DMS153 (cell line): ENCODE data around the gene PSMB7.

Experiments used
- DNase-seq: peaks from one replicate; lab custom pipeline; 2025; lab: John Stamatoyannopoulos, UW

The PSMB7 gene

DNA sequence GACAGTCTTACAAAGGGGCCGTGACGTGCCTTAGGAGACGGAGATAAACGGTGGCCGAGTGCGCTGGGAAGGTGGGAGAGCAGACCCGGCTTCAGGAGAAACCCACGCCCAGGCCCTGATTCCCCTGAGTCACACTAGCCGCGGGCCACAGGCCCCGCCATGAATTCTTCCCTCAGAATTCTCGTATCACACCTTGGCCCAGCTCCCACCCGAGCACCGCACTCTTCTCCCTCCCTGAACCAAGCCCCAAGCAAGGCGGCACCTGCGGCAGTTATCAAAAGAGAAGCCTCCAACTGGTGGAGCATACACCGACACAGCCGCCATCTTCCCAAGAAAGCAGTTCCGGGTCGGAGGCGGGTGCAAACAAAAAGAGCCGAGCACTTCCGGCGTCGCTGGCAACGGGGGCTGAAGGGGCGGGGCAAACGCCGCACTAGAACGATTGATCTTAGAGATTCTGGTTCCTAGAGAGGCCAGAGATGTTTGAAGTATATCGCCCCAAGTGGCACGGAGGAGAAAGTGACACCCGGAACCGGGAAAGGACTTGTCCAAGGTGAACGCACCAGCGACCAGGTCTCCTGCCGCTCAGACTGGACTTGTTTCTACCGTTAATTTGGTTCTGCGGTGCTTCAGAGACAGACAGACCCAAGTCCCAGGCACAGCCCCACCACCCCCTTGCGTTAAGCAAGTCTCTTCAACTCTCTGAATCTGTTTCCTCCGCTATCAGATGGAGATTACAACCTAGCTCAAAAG is at the start of gene PSMB7:
TSS of gene PSMB7 (minus strand) at position 341 of the 750 bp plus-strand sequence. CDS start at position 324, 17 bp downstream.
- DNase-seq: peak; percentile 93

DNA sequence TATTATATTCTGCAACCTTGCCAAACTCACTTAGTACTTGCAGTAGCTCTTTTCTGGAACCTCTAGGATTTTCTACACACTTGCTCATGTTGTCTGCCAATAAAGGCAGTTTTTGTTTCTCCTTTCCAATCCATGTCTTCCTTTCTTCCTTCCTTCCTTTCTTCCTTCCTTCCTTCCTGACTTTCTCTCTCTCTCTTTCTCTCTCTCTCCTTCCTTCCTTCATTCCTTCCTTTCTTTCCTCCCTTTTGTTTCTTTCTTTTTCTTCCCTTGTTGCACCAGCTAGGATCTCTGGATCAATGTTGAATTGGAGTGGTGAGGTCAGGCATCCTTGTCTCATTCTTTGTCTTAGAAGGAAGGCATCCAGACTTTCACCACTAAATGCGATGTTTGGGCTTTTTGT is 47.5 kb upstream of the PSMB7 start:
- no peak for DNase-seq

- DNase-seq: no peak
Measured at GRCh38 chr9:124458441-124458840, 43.2 kb upstream of the PSMB7 start.

GRCh38 chr9:124457887-124458431 is 42.7 kb upstream of the PSMB7 start:
- DNase-seq: no peak

- DNase-seq: no peak
Measured at GRCh38 chr9:124457079-124457886, 42.0 kb upstream of the PSMB7 start.

GRCh38 chr9:124456341-124457078 is 41.3 kb upstream of the PSMB7 start:
- DNase-seq: no peak

DNA sequence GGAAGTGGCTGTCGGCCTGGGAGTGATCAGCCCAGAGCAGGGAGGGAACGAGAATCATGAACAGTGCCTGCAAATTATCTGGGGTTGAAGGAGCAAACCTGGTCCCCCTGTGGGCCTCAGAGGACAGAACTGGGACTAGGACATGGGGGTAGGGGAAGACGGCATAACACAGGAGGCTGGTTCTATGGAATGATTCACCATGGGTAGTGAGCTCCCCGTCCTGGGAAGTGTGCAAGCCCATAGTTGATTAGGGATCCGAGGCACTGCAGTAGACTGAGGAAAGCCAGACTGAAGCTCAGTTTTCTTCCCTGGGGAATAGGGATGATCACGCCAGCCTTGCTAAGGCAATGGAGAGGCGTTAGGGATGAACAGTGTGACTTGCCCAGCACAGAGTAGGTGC is 40.6 kb upstream of the PSMB7 start:
- DNase-seq: no peak

- DNase-seq: no peak
Measured at GRCh38 chr9:124454791-124455443, 39.7 kb upstream of the PSMB7 start.

DNA sequence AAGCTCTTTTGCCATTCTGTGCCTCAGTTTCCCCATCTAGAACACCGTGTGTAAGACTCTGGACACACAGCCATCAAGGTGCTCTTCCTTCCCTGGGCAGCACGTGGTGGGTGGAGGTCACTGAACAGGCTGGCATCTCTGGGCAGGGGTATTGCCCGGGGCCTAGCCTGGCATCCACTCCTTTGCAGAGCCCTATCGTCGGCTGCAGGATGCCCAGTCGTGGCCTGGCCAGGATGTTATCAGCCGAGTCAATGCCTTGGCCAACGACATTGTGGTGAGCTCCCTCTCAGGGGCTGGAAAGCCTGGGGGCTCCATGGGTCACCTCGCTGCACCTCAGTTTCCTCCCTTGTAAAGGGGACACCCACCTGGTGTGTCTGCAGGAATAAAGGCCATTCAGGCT is 39.1 kb upstream of the PSMB7 start:
- DNase-seq: no peak

DNA sequence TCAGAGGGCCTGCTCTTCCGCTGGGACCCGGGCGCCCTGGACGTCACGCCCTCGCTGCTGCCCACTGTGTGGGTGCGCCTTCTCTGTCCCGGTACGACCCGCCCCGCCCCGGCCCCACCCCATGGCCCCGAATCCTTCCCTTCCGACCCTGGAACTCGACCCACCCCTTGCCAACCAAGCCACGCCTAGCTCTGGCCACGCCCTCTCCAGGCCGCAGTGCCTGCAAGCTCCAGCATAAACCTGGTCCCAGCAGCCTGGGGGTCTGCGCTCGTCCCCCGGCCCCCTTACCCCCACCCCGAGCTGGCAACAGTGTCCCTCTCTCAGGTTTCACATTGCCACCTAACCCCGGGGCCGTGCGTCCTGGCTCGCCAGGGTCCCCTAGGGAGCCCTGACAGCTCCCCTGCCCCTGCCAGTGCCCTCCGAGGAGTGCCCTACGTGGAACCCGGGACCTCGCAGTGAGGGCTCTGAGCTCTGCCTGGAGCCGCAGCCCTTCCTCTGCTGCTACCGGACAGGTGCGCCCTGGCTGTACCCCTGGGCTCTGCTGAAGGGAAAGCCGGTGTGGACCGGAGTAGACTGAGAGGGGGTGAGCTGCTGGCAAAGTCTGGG is 38.4 kb upstream of the PSMB7 start:
- DNase-seq: no peak

- no peak for DNase-seq
Measured at GRCh38 chr9:124452841-124453585, 37.8 kb upstream of the PSMB7 start.

DNA sequence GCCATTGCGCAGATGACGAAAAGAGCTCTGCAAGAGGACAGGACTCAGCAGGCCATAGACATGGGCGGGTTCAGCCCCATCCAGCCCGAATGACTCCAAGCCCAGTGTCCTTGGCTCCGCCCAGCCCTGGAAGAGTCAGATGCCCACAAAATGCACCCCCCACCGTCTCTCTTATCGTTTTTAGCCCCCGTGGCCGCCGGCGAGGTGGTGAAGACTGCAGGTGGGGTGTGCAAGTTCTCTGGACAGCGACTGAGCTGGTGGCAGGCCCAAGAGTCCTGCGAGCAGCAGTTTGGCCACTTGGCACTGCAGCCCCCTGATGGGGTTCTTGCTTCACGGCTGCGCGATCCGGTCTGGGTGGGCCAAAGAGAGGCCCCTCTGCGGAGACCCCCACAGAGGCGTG is 37.1 kb upstream of the PSMB7 start:
- DNase-seq: no peak

DNA sequence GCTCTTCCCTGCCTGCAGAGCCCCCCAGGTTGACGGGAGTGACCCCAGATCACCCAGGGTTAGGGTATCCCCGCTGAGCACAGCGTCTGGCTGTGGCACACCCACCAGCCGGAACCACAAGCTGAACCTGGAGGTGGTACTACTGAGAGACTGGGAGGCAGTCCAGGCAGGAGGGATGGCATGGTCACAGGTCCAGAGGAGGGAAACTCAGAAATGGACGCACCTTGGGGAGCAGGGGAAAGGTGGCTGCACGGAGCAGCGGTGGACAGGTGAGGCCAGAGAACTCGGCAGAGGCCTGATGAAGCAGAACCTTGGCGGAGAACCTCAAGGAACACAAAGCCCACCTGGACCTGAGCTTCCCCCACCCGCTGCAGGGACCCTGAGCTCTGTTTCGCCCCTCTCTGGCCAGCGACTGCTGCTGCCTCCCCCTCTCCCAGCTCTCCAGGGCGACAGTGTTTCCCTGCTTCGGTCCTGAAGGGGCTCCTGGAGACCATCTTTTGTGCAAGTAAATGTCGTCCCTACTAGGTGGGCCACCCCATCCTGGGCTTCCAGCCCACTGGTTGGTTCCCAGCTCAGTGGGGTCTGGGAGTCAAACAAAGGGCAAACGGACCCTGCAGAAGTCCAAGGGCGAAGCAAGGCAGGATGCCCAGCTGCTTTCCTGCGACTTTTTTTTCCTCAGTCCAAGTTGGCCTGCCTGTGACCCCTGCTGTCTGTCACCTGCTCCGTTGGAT is 35.9 kb upstream of the PSMB7 start:
- DNase-seq: no peak

DNA sequence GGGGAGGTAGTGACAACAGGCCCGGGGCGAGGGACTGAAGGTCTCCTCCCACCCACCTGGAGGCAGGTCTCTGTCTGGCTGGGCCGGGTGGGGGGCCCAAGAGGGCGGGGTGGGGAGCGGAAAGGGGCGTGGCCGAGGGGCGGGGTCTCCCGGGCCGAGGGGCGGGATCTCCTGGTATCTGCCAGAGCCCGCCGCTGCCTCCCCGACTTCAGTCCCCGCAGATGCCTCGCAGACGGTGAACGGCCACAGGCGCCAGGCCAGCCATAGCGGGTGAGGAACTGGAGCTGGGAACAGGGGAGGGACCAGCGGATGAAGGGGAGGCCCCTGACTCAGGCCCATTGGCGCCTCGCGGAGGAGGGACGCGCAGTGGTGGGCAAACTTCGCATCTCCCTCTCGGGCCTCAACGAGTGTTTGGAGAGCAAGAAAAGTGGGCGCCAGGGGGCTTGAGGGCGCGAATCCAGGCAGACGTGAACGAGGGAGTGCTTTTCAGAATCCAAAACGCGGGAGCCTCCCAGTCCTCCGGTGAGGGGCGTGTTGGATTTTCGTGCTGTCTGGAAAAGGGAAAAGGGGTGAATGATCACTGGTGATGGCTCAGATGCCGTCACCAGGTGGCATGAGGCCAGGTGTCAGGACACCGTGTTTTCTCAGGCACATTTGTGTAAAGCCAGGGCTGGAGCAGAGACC is 35.1 kb upstream of the PSMB7 start, which contains the start of gene ADGRD2:
TSS of gene ADGRD2 (plus strand) at position 211 of the 684 bp plus-strand sequence. CDS start 1,216 bp downstream, outside the sequence.
- peak; percentile 24 for DNase-seq

DNA sequence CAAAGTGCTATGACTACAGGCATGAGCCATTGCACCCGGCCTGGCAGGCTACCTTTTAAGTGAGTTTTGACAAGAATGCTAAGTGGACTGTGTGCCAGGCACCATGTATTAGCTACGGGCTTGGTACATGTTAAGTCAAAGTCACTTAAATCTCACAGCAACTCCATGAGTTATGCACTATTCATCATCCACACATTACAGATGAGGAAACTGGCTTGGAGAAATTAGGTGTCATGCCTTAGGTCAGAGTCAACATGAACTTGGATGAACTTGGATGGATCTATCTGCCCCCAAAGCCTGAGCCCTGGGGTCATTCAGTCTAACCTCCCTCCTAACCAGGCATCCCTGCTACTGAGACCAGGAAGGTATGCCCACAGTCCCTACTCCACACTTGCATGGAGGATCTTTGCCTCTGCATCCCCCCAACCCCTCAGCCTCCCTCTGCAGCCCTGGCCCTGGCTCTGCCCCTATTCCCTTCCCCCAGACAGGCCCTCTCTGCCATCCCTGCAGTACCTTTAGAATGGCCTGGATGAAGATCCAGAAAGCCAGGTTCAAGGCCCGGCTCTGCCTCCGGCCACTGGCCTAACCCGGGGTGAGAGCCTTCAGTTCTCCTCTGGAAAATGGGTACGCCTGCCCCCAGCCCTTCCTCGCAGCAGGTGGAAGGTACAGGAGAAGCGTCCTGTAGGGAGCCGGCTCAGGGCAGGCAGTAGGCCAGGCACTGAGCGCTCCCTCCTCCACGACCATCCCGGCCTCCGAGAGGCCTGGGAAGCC is 34.3 kb upstream of the PSMB7 start:
- DNase-seq: no peak

DNA sequence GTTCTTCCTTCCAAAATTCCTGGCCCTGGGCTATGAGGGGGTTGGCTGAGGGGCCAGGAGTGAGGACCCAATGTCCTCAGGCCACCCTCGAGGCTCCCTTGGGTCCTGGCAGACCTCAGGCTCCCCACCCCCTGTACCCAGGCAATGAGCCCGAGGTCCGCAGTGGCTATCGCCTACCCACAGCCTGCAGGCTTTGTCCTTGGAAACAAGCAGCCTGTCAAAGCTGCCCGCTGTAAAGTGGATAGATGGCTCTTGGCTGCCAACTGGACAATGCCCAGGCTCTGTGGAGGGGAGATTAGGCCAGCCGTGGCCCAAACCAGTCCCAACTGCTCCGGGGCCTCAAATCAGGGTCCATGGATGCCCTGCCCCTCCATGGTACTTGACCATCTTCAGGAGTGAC is 32.8 kb upstream of the PSMB7 start:
- no peak for DNase-seq

- no peak for DNase-seq
Measured at GRCh38 chr9:124447297-124447661, 32.0 kb upstream of the PSMB7 start.

- DNase-seq: no peak
Measured at GRCh38 chr9:124444166-124444565, 28.9 kb upstream of the PSMB7 start.

DNA sequence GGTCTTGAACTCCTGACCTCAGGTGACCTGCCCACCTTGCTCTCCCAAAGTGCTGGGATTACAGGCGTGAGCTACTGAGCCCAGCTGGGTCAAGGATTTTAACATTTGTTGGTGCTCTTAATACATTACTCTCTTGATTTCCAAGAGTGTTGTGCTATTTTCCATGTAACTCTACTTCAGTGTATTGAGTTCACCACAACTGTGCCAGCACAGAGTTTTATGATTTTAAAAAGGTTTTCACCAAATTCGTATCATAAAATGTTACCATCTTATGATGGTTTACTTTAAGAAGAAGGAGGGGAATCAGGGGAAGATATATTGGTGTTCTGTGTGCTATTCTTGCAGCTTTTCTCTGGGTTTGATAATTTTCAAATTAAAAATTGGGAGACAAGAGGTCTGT is 28.4 kb upstream of the PSMB7 start:
- DNase-seq: no peak
